Trophoblast cell (in vitro differentiated cells and primary cell): ENCODE data around the gene WDR45B.

Experiments
- DNase-seq, 2 donors: peaks; one replicate each; pipeline ENCODE4 v3.0.0-alpha.2; 2016
- H2AFZ ChIP-seq: 2 replicates; pipeline ENCODE4 v1.6.1; 2013; ENCODE audit warnings: low read length, moderate library complexity, mild to moderate bottlenecking; ENCODE audit not compliant: insufficient read depth, poor library complexity
- H2AK5ac ChIP-seq: 2 replicates; pipeline ENCODE4 v1.6.1; 2013; ENCODE audit warnings: mild to moderate bottlenecking, low read length
- H2BK120ac ChIP-seq: 2 replicates; pipeline ENCODE4 v1.6.1; 2013; ENCODE audit warnings: low read length, mild to moderate bottlenecking, moderate library complexity; ENCODE audit not compliant: insufficient read depth, poor library complexity
- H2BK12ac ChIP-seq: 2 replicates; pipeline ENCODE4 v1.6.1; 2013; ENCODE audit warnings: mild to moderate bottlenecking, low read length, moderate library complexity
- H2BK5ac ChIP-seq: 2 replicates; pipeline ENCODE4 v1.6.1; 2013; ENCODE audit warnings: low read length, low read depth, moderate library complexity, mild to moderate bottlenecking; ENCODE audit not compliant: poor library complexity
- H3K14ac ChIP-seq: 2 replicates; pipeline ENCODE4 v1.6.1; 2013; ENCODE audit warnings: mild to moderate bottlenecking, low read length
- H3K18ac ChIP-seq: 2 replicates; pipeline ENCODE4 v1.6.1; 2013; ENCODE audit warnings: mild to moderate bottlenecking, low read length
- H3K23ac ChIP-seq: 2 replicates; pipeline ENCODE4 v1.6.1; 2013; ENCODE audit warnings: low read length
- H3K27ac ChIP-seq: 2 replicates; pipeline ENCODE4 v1.5.1; 2013; ENCODE audit warnings: low read depth, mild to moderate bottlenecking, inconsistent platforms, low read length, moderate library complexity
- H3K27me3 ChIP-seq: 2 replicates; pipeline ENCODE4 v1.6.1; 2013; ENCODE audit warnings: inconsistent platforms, mild to moderate bottlenecking, low read length, moderate library complexity; ENCODE audit not compliant: insufficient read depth
- H3K36me3 ChIP-seq, 2 experiments: 1 replicate in 1 of 2; 2 replicates in 1 of 2; pipeline ENCODE4 v1.6.1; 2013; ENCODE audit warnings: low read length in 2 of 2, mild to moderate bottlenecking in 2 of 2, moderate library complexity in 1 of 2; ENCODE audit not compliant: insufficient read depth in 2 of 2, control insufficient read depth in 1 of 2
- H3K4ac ChIP-seq: 2 replicates; pipeline ENCODE4 v1.6.1; 2013; ENCODE audit warnings: low read depth, mild to moderate bottlenecking, low read length, moderate library complexity
- H3K4me1 ChIP-seq, 2 experiments: 1 replicate in 1 of 2; 2 replicates in 1 of 2; pipeline ENCODE4 v1.6.1; 2013; ENCODE audit warnings: low read length in 2 of 2, mild to moderate bottlenecking in 2 of 2, moderate library complexity in 1 of 2; ENCODE audit not compliant: insufficient read depth in 2 of 2, control insufficient read depth in 1 of 2
- H3K4me2 ChIP-seq: 2 replicates; pipeline ENCODE4 v1.6.1; 2013; ENCODE audit warnings: inconsistent platforms, mild to moderate bottlenecking, low read length, moderate library complexity
- H3K4me3 ChIP-seq: 2 replicates; pipeline ENCODE4 v1.5.1; 2013; ENCODE audit warnings: mild to moderate bottlenecking, low read depth, low read length, inconsistent platforms
- H3K79me1 ChIP-seq: one replicate; pipeline ENCODE4 v1.6.1; 2013; ENCODE audit warnings: low read length
- H3K79me2 ChIP-seq: 2 replicates; pipeline ENCODE4 v1.6.1; 2013; ENCODE audit warnings: low read length, mild to moderate bottlenecking; ENCODE audit not compliant: control insufficient read depth, insufficient read depth, poor library complexity
- H3K9ac ChIP-seq: 2 replicates; pipeline ENCODE4 v1.6.1; 2013; ENCODE audit warnings: mild to moderate bottlenecking, low read length
- H3K9me3 ChIP-seq: 2 replicates; pipeline ENCODE4 v1.6.1; 2013; ENCODE audit warnings: low read depth, mild to moderate bottlenecking, control low read depth, inconsistent platforms, low read length; ENCODE audit not compliant: insufficient read depth
- H4K12ac ChIP-seq: 2 replicates; pipeline ENCODE4 v1.6.1; 2013; ENCODE audit warnings: low read depth, mild to moderate bottlenecking, low read length, moderate library complexity
- H4K8ac ChIP-seq: 2 replicates; pipeline ENCODE4 v1.6.1; 2013; ENCODE audit warnings: low read depth, mild to moderate bottlenecking, low read length, moderate library complexity
- H4K91ac ChIP-seq: one replicate; pipeline ENCODE4 v1.6.1; 2013; ENCODE audit warnings: low read depth, mild to moderate bottlenecking, low read length, moderate library complexity
- WGBS: extraction: QIAGEN DNeasy Blood & Tissue Kit; methylation state at CpG from one replicate; pipeline ENCODE4 v1.1.7; 2013; ENCODE audit warnings: missing lambda C conversion rate; ENCODE audit not compliant: insufficient read length, insufficient coverage; ENCODE audit errors: extremely low coverage; 5-methylcytosine and 5-hydroxymethylcytosine counted together

Gene WDR45B

DNA sequence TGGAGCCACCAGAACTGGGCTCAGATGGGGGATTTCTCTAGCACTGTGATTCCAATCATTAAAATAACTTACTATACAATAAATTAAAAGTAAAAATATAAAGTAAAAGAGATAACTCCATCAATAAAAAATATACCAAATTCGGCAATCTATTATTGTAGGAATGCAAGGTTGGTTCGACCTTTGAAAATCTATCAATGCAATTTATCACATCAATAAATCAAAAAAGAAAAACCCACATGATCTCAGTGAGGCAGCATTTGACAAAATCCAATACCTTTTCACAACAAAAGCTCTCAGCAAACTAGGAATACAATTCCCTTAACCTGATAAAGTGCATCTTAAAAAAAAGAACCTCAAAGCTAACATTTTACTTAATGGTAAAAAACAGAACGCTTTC lies 33.3 kb upstream of the WDR45B start:
- Histone ChIP-seq H3K18ac (no peak overlapping the region), H4K91ac (no peak overlapping the region), H3K4me2 (no peak overlapping the region), H3K9ac (no peak overlapping the region), H4K12ac (no peak overlapping the region), H3K4me3 (no peak overlapping the region), H3K27me3 (no peaks in the 10 kb centered on the region), H3K79me2 (no peaks in the 10 kb centered on the region), H2BK5ac (no peak overlapping the region), H3K79me1 (no peaks in the 10 kb centered on the region), H3K4me1 (no peaks in the 10 kb centered on the region), H3K4ac (no peak overlapping the region), H4K8ac (no peak overlapping the region), H3K23ac (no peak overlapping the region), H3K9me3 (peaks cover 2% of the 10 kb centered on the region), H3K14ac (no peak overlapping the region), H2BK12ac (no peak overlapping the region), H2AK5ac (no peak overlapping the region), H3K36me3 (no peaks in the 10 kb centered on the region), H3K27ac (no peak overlapping the region), H2AFZ (no peak overlapping the region), H2BK120ac (no peak overlapping the region)
- DNase-seq, result no peak
- no CpG with 5 or more reads among the region's 3 CpGs for WGBS

DNA sequence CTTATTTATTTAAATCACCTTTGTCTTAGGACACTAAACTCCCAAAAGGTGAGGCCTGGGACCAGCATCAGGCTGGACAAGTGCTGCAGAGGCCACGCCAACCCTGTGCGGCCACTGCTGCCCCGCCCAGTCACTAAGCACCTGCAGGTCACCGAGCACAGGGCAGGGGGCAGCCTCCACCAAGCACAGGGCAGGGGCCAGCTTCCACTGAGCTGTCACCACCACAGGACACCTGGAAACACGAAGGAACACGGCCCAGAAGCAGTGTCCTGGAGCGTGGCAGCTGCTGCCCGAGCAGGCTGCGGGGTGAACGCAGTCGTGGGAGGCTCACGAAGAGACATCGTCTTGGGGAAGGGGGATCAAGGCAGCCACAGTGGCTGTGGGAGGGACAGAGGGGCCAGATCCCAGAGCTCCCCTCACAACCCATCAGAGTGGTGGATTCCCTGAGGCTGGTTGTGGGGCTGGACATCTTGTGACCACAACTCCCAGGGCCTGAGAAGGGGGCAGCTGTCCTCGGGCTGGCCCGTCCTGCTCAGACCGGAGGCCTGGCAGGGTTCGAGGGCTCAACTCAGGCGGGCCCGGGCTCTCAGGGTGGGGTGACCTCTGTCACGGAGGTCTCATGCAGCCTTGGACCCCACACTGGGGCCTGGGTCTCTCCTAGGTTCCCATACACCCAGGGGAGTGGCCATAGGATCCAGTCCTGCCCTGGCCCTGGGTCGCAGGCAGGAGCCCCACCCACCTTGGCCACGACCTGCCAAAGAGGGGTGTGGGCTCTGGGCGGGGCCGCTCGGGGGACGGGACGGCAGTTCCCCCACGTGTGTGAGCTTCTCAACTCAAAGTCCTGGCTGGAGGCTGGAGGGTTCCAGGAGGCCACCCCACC lies 31.6 kb upstream of the WDR45B start:
- Histone ChIP-seq H4K91ac (no peak overlapping the region), H3K9me3 (peaks cover 2% of the 10 kb centered on the region), H3K14ac (no peak overlapping the region), H2AK5ac (no peak overlapping the region), H4K12ac (no peak overlapping the region), H3K79me2 (no peaks in the 10 kb centered on the region), H2BK12ac (no peak overlapping the region), H2BK120ac (no peak overlapping the region), H2BK5ac (no peak overlapping the region), H3K18ac (no peak overlapping the region), H3K4me2 (no peak overlapping the region), H3K27me3 (no peaks in the 10 kb centered on the region), H3K4me1 (no peaks in the 10 kb centered on the region), H4K8ac (no peak overlapping the region), H3K79me1 (no peaks in the 10 kb centered on the region), H2AFZ (no peak overlapping the region), H3K4me3 (no peak overlapping the region), H3K9ac (no peak overlapping the region), H3K36me3 (no peaks in the 10 kb centered on the region), H3K4ac (no peak overlapping the region), H3K23ac (no peak overlapping the region), H3K27ac (no peak overlapping the region)
- no peak for DNase-seq
- WGBS, result no CpG with 5 or more reads among the region's 28 CpGs

DNA sequence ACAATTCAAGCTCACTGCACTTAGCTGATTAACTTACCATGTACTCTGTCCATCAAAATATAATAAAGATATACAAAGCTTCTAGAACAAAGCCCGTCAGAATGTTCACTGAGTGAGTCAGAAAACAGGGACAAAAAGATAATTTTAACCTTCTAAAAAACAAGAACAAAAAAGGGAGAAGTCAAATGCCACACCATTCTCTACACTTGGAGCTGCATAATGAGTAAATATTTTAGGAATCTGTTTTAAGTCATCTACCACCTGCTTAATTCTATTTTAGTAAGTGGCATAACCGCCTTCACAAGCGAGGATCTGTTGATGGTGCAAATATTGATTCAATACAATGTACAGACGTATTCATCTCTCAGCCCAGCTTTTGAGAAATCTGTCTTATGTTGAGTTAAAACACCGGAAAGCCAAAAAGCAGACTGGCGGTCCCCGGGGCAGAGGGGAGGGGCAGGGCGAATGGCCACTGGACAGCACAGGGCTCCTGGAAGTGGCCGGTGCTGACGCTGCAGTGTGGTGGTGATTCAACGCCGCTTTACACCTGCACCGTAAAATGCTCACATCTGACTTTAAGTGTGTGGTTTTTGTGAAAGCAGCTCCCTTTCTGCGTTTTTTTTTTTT lies 30.1 kb upstream of the WDR45B start:
- H3K9me3 ChIP-seq, result peaks cover 2% of the 10 kb centered on the region
- no peak overlapping the region for H2BK5ac ChIP-seq
- no peaks in the 10 kb centered on the region for H3K27me3 ChIP-seq
- H3K14ac ChIP-seq, result no peak overlapping the region
- no peak overlapping the region for H3K4me2 ChIP-seq
- no peak overlapping the region for H4K91ac ChIP-seq
- no CpG with 5 or more reads among the region's 14 CpGs for WGBS
- no peak overlapping the region for H3K4me3 ChIP-seq
- no peak overlapping the region for H3K4ac ChIP-seq
- H2AFZ ChIP-seq, result no peak overlapping the region
- no peak overlapping the region for H3K9ac ChIP-seq
- H3K79me1 ChIP-seq, result no peaks in the 10 kb centered on the region
- no peak overlapping the region for H2BK12ac ChIP-seq
- no peak overlapping the region for H3K27ac ChIP-seq
- H3K18ac ChIP-seq, result no peak overlapping the region
- H4K12ac ChIP-seq, result no peak overlapping the region
- H2BK120ac ChIP-seq, result no peak overlapping the region
- H3K79me2 ChIP-seq, result no peaks in the 10 kb centered on the region
- no peak for DNase-seq
- H3K4me1 ChIP-seq, result no peaks in the 10 kb centered on the region
- H3K36me3 ChIP-seq, result no peaks in the 10 kb centered on the region
- H2AK5ac ChIP-seq, result no peak overlapping the region
- no peak overlapping the region for H3K23ac ChIP-seq
- no peak overlapping the region for H4K8ac ChIP-seq

DNA sequence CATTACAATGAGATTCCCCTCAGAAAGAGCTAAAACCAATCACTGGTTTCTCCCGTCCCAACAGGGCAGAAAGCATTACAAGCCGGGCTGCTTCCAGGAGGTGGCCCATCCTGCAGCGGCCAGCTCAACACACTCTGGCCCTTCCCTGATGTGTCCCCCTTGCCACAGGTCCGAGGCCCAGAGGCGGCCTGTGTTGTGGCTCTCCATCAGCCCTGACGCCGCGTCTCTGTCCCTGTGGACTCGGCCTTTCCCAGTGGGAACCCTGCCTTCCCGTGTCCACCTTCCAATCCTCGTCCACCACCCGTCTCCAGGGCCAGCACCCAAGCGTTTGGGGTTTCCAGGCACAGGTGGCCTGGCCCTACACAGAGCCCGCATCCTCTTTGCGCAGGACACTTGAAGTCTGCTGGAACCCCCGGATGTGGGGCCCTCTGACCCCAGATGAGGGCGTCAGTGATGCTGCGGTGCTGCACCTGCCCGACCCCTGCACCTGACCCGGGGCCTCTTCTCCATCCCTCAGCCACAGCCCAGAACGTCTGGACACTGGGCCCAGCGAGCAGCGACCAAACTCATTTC lies 29.2 kb upstream of the WDR45B start:
- Histone ChIP-seq H3K79me2 (no peaks in the 10 kb centered on the region), H3K4me3 (no peak overlapping the region), H3K9ac (no peak overlapping the region), H3K9me3 (peaks cover 2% of the 10 kb centered on the region), H3K18ac (no peak overlapping the region), H3K4me1 (no peaks in the 10 kb centered on the region), H2AK5ac (no peak overlapping the region), H3K79me1 (no peaks in the 10 kb centered on the region), H3K4ac (no peak overlapping the region), H4K91ac (no peak overlapping the region), H3K14ac (no peak overlapping the region), H3K36me3 (no peaks in the 10 kb centered on the region), H2BK5ac (no peak overlapping the region), H2AFZ (no peak overlapping the region), H3K27me3 (no peaks in the 10 kb centered on the region), H3K23ac (no peak overlapping the region), H3K4me2 (no peak overlapping the region), H4K12ac (no peak overlapping the region), H4K8ac (no peak overlapping the region), H3K27ac (no peak overlapping the region), H2BK120ac (no peak overlapping the region), H2BK12ac (no peak overlapping the region)
- no CpG with 5 or more reads among the region's 23 CpGs for whole genome bisulfite sequencing
- no peak for DNase-seq
